GM19468 (cell line): Measurements from ENCODE around the gene CYP17A1.

Source experiments
- ATAC-seq: cut with Tn5 transposase; IDR thresholded peaks from one replicate; pipeline ENCODE4 v1.9.1; 2021; ENCODE audit warnings: mild to moderate bottlenecking, moderate library complexity, moderate number of reproducible peaks; ENCODE audit not compliant: unreplicated experiment; ENCODE audit errors: extremely low read depth

Gene CYP17A1

DNA sequence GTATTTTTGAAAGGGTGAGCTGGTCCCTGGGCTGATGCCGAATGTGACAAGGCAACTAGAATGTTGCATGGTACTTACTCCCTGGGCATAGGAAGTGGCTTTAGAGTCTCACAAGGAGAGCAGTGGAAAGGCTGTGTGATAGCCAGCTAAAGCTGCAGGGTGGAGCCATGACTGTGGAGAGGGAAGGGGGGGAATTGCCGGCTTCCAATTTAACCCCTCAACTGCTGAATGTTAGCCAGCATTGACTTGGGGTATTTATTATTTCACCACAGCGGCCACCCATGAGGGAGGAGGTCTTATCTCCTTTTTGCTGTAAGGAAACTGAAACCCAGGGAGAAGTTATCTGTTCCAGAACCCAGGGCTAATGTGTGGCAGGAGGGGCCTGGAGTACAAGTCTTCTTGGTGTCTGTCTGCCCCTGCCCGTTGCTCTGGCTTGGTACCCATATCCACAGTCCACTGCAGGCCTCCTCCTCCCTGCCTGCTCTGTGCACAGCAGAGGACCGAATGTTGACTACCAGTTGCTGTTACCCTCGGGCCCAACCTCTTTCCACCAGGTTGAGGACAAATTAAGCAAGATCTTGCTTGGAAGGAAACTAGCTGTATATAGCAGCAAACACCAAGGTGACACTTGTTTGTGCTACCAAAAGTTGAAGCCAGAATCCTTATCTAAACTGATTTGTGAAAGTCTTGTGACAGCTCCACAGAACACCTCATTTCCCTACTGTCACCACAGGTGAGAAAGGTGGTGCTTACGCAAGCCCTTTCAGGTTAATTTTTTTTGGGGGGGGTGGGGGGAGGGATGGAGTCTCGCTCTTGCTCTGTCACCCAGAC is 55.9 kb downstream of the CYP17A1 start:
- no peak for ATAC-seq
